ENCODE data around the gene MAGI2. TPM values are rescaled to one million over a fixed set of nuclear protein-coding genes. Genes with fewer than 3 reads are reported as not detected.
"Not testable (repeated sequence)": the region's sequence is repeated elsewhere in the genome, so short reads cannot be mapped to it uniquely, and the experiment has no call there.

MAGI2 gene
- total RNA-seq, 2 donors from 2014 or later: 0.05 to 0.09 TPM

GRCh38 chr7:79118143-79118542, 335.3 kb downstream of the MAGI2 start:
- Mint-ChIP-seq H3K9me3 (peaks cover 1% of the 10 kb centered on the region), H3K4me3 (no peak overlapping the region), H3K36me3 (ENCODE audit: low read depth) (no peaks in the 10 kb centered on the region), H3K27ac (no peak overlapping the region), H3K27me3 (no peaks in the 10 kb centered on the region), H3K4me1 (no peaks in the 10 kb centered on the region)
- no peak for ATAC-seq (replicated peaks)

- ATAC-seq (replicated peaks): no peak
- no peaks in the 10 kb centered on the region for H3K36me3 Mint-ChIP-seq (ENCODE audit: low read depth)
- H3K9me3 Mint-ChIP-seq: peaks cover 21% of the 10 kb centered on the region
- H3K4me1 Mint-ChIP-seq: no peaks in the 10 kb centered on the region
- H3K27me3 Mint-ChIP-seq: no peaks in the 10 kb centered on the region
- no peak overlapping the region for H3K4me3 Mint-ChIP-seq
- H3K27ac Mint-ChIP-seq: no peak overlapping the region
These were observed 357.1 kb downstream of the MAGI2 start for GRCh38 chr7:79096361-79096805.

GRCh38 chr7:79093421-79093820, 360.0 kb downstream of the MAGI2 start:
- Mint-ChIP-seq H3K4me1 (no peaks in the 10 kb centered on the region), H3K9me3 (peaks cover 28% of the 10 kb centered on the region), H3K4me3 (no peak overlapping the region), H3K36me3 (ENCODE audit: low read depth) (no peaks in the 10 kb centered on the region), H3K27ac (no peak overlapping the region), H3K27me3 (no peaks in the 10 kb centered on the region)
- ATAC-seq (replicated peaks): no peak

GRCh38 chr7:79091661-79092060, 361.8 kb downstream of the MAGI2 start:
- no peaks in the 10 kb centered on the region for H3K36me3 Mint-ChIP-seq (ENCODE audit: low read depth)
- H3K27me3 Mint-ChIP-seq: no peaks in the 10 kb centered on the region
- no peak overlapping the region for H3K27ac Mint-ChIP-seq
- ATAC-seq (replicated peaks): no peak
- no peak overlapping the region for H3K4me3 Mint-ChIP-seq
- H3K4me1 Mint-ChIP-seq: no peaks in the 10 kb centered on the region
- peaks cover 27% of the 10 kb centered on the region for H3K9me3 Mint-ChIP-seq

GRCh38 chr7:79091011-79091410, 362.5 kb downstream of the MAGI2 start:
- Mint-ChIP-seq H3K9me3 (peaks cover 20% of the 10 kb centered on the region), H3K27ac (no peak overlapping the region), H3K4me1 (no peaks in the 10 kb centered on the region), H3K27me3 (no peaks in the 10 kb centered on the region), H3K36me3 (ENCODE audit: low read depth) (no peaks in the 10 kb centered on the region), H3K4me3 (no peak overlapping the region)
- no peak for ATAC-seq (replicated peaks)

- Mint-ChIP-seq H3K4me1 (no peaks in the 10 kb centered on the region), H3K4me3 (no peak overlapping the region), H3K27ac (no peak overlapping the region), H3K9me3 (peaks cover 16% of the 10 kb centered on the region), H3K36me3 (ENCODE audit: low read depth) (no peaks in the 10 kb centered on the region), H3K27me3 (no peaks in the 10 kb centered on the region)
- ATAC-seq (replicated peaks): no peak
These were observed 362.9 kb downstream of the MAGI2 start for GRCh38 chr7:79090543-79090942.

- no peak for ATAC-seq (replicated peaks)
- Mint-ChIP-seq H3K9me3 (peaks cover 14% of the 10 kb centered on the region), H3K4me3 (no peak overlapping the region), H3K4me1 (no peaks in the 10 kb centered on the region), H3K27me3 (no peaks in the 10 kb centered on the region), H3K36me3 (ENCODE audit: low read depth) (no peaks in the 10 kb centered on the region), H3K27ac (no peak overlapping the region)
These were observed 369.0 kb downstream of the MAGI2 start for GRCh38 chr7:79084423-79084822.

GRCh38 chr7:79079919-79080554, 373.4 kb downstream of the MAGI2 start:
- Mint-ChIP-seq H3K4me1 (no peaks in the 10 kb centered on the region), H3K27me3 (no peaks in the 10 kb centered on the region), H3K27ac (no peak overlapping the region), H3K9me3 (peaks cover 9% of the 10 kb centered on the region), H3K4me3 (no peak overlapping the region), H3K36me3 (ENCODE audit: low read depth) (no peaks in the 10 kb centered on the region)
- ATAC-seq (replicated peaks): no peak

GRCh38 chr7:79078273-79078672, 375.2 kb downstream of the MAGI2 start:
- no peak overlapping the region for H3K27ac Mint-ChIP-seq
- no peak overlapping the region for H3K4me3 Mint-ChIP-seq
- H3K36me3 Mint-ChIP-seq (ENCODE audit: low read depth): no peaks in the 10 kb centered on the region
- peaks cover 16% of the 10 kb centered on the region for H3K9me3 Mint-ChIP-seq
- no peak for ATAC-seq (replicated peaks)
- H3K27me3 Mint-ChIP-seq: no peaks in the 10 kb centered on the region
- H3K4me1 Mint-ChIP-seq: no peaks in the 10 kb centered on the region

GRCh38 chr7:79071187-79071586, 382.3 kb downstream of the MAGI2 start:
- not testable (repeated sequence) for H3K36me3 Mint-ChIP-seq (ENCODE audit: low read depth); H3K4me1 Mint-ChIP-seq; ATAC-seq (replicated peaks); H3K27ac Mint-ChIP-seq; H3K4me3 Mint-ChIP-seq; H3K27me3 Mint-ChIP-seq
- H3K9me3 Mint-ChIP-seq: peaks cover 28% of the 10 kb centered on the region

- peaks cover 17% of the 10 kb centered on the region for H3K9me3 Mint-ChIP-seq
- no peaks in the 10 kb centered on the region for H3K27me3 Mint-ChIP-seq
- ATAC-seq (replicated peaks): no peak
- no peaks in the 10 kb centered on the region for H3K36me3 Mint-ChIP-seq (ENCODE audit: low read depth)
- no peaks in the 10 kb centered on the region for H3K4me1 Mint-ChIP-seq
- no peak overlapping the region for H3K4me3 Mint-ChIP-seq
- no peak overlapping the region for H3K27ac Mint-ChIP-seq
These were observed 389.2 kb downstream of the MAGI2 start for GRCh38 chr7:79064187-79064823.

- no peak overlapping the region for H3K27ac Mint-ChIP-seq
- no peaks in the 10 kb centered on the region for H3K27me3 Mint-ChIP-seq
- H3K4me1 Mint-ChIP-seq: no peaks in the 10 kb centered on the region
- ATAC-seq (replicated peaks): no peak
- H3K36me3 Mint-ChIP-seq (ENCODE audit: low read depth): no peaks in the 10 kb centered on the region
- peaks cover 6% of the 10 kb centered on the region for H3K9me3 Mint-ChIP-seq
- no peak overlapping the region for H3K4me3 Mint-ChIP-seq
These were observed 390.3 kb downstream of the MAGI2 start for GRCh38 chr7:79063019-79063698.

GRCh38 chr7:79060498-79060897, 393.0 kb downstream of the MAGI2 start:
- Mint-ChIP-seq H3K9me3 (no peaks in the 10 kb centered on the region), H3K4me3 (no peak overlapping the region), H3K4me1 (no peaks in the 10 kb centered on the region), H3K36me3 (ENCODE audit: low read depth) (no peaks in the 10 kb centered on the region), H3K27me3 (no peaks in the 10 kb centered on the region), H3K27ac (no peak overlapping the region)
- ATAC-seq (replicated peaks): no peak

GRCh38 chr7:79055722-79056415, 397.6 kb downstream of the MAGI2 start:
- Mint-ChIP-seq H3K36me3 (ENCODE audit: low read depth) (no peaks in the 10 kb centered on the region), H3K4me3 (no peak overlapping the region), H3K27ac (no peak overlapping the region), H3K9me3 (peaks cover 3% of the 10 kb centered on the region), H3K27me3 (no peaks in the 10 kb centered on the region), H3K4me1 (no peaks in the 10 kb centered on the region)
- no peak for ATAC-seq (replicated peaks)

- H3K36me3 Mint-ChIP-seq (ENCODE audit: low read depth): no peaks in the 10 kb centered on the region
- no peak for ATAC-seq (replicated peaks)
- H3K4me3 Mint-ChIP-seq: no peak overlapping the region
- H3K9me3 Mint-ChIP-seq: peaks cover 3% of the 10 kb centered on the region
- no peak overlapping the region for H3K27ac Mint-ChIP-seq
- H3K4me1 Mint-ChIP-seq: no peaks in the 10 kb centered on the region
- H3K27me3 Mint-ChIP-seq: no peaks in the 10 kb centered on the region
These were observed 401.6 kb downstream of the MAGI2 start for GRCh38 chr7:79051915-79052314.

Data from activated T-helper 17 cell treated with anti-CD3 and anti-CD28 coated beads, Interleukin-2, amount 50 U/mL, for 72 hours (primary cell).